Endothelial cell of umbilical vein (primary cell): ENCODE measurements around the gene CAMTA1. TPM values are rescaled to one million over a fixed set of nuclear protein-coding genes. Genes with fewer than 3 reads are reported as not detected.

Experiments
- BruUV-seq: library from RNA; stranded (reverse); fragments of 400-500 nt; replicated peaks from 2 replicates; lab custom pipeline; 2021; lab: Mats Ljungman, UMichigan
- CTCF ChIA-PET: fragments of 300-600, 350-600 bp; sonication (Branson Sonifier 250); formaldehyde crosslinking; loops from one replicate; lab custom pipeline; 2021; ENCODE audit warnings: antibody characterized with exemption, inconsistent platforms; lab: Charles Lee
- POLR2A ChIA-PET: fragments of 300-600, 350-600 bp; sonication (Branson Sonifier 250); formaldehyde crosslinking; loops from one replicate; lab custom pipeline; 2021; ENCODE audit warnings: antibody characterized with exemption, inconsistent platforms; lab: Charles Lee
- DNase-seq: peaks from one replicate; pipeline ENCODE4 v3.0.0-alpha.2; 2011; ENCODE audit warnings: low read depth, low spot score
- FAIRE-seq: peaks from 2 replicates; lab custom pipeline; 2011; peaks lifted over from hg19 to GRCh38; lab: Jason Lieb, UNC
- H2AFZ ChIP-seq: 2 replicates; pipeline ENCODE4 v1.6.0; 2012; ENCODE audit warnings: low read depth, low read length, control low read depth, inconsistent platforms
- H3K27ac ChIP-seq: 2 replicates; pipeline ENCODE4 v1.5.1; 2011; ENCODE audit warnings: low read depth, mild to moderate bottlenecking, control low read depth, low read length, moderate library complexity; ENCODE audit not compliant: insufficient read depth
- H3K27me3 ChIP-seq, 2 experiments: 2 replicates each; pipeline versions ENCODE4 v1.6.0 to v1.6.1; 2011; ENCODE audit warnings: low read length in 2 of 2, mixed read lengths in 1 of 2; ENCODE audit not compliant: control insufficient read depth in 2 of 2, insufficient read depth in 2 of 2
- H3K36me3 ChIP-seq, 2 experiments: 2 replicates in 1 of 2; 3 replicates in 1 of 2; pipeline ENCODE4 v1.5.1; 2011; ENCODE audit warnings: low read length in 2 of 2, mild to moderate bottlenecking in 1 of 2, moderate library complexity in 1 of 2; ENCODE audit not compliant: control insufficient read depth in 2 of 2, insufficient read depth in 2 of 2; ENCODE audit errors: extremely low read depth in 1 of 2
- H3K4me1 ChIP-seq: 3 replicates; pipeline ENCODE4 v1.5.1; 2011; ENCODE audit warnings: mild to moderate bottlenecking, low read length; ENCODE audit not compliant: control insufficient read depth, insufficient read depth; ENCODE audit errors: extremely low read depth
- H3K4me2 ChIP-seq: 2 replicates; pipeline ENCODE4 v1.6.1; 2011; ENCODE audit warnings: low read length, control low read depth, mixed read lengths; ENCODE audit not compliant: insufficient read depth
- H3K4me3 ChIP-seq, 3 experiments: fragments of 200-600 bp in 1 of 3; sonication (generic), shearing (Covaris generic) in 1 of 3; replicated peaks in 1 of 3; 2 replicates each; pipeline ENCODE4 v1.5.1; 2011 to 2016; ENCODE audit warnings: control low read depth in 3 of 3, low read length in 3 of 3, mild to moderate bottlenecking in 2 of 3, inconsistent platforms in 1 of 3, low read depth in 1 of 3, moderate library complexity in 1 of 3; ENCODE audit not compliant: insufficient read depth in 1 of 3
- H3K79me2 ChIP-seq: 2 replicates; pipeline ENCODE4 v1.6.0; 2012; ENCODE audit warnings: low read length, inconsistent platforms; ENCODE audit not compliant: control insufficient read depth, insufficient read depth
- H3K9ac ChIP-seq: replicated peaks from 2 replicates; pipeline ENCODE3; 2011; ENCODE audit warnings: low read length, control low read depth; ENCODE audit not compliant: insufficient read depth; ENCODE audit errors: extremely low read depth
- H3K9me1 ChIP-seq: replicated peaks from 3 replicates; pipeline ENCODE4 v1.6.0; 2011; ENCODE audit warnings: mild to moderate bottlenecking, low read length; ENCODE audit not compliant: control insufficient read depth, insufficient read depth; ENCODE audit errors: extremely low read depth
- H3K9me3 ChIP-seq: replicated peaks from 2 replicates; pipeline ENCODE4 v1.5.1; 2012; ENCODE audit warnings: low read length, inconsistent platforms; ENCODE audit not compliant: control insufficient read depth, insufficient read depth
- H4K20me1 ChIP-seq: replicated peaks from 2 replicates; pipeline ENCODE3; 2011; ENCODE audit warnings: mild to moderate bottlenecking, low read length; ENCODE audit not compliant: control insufficient read depth, insufficient read depth; ENCODE audit errors: extremely low read depth
- EZH2 ChIP-seq: IDR thresholded peaks from 2 replicates; pipeline ENCODE4 v1.6.1; 2012; ENCODE audit warnings: borderline replicate concordance, low read depth, mild to moderate bottlenecking, moderate library complexity, low read length, inconsistent platforms; ENCODE audit not compliant: severe bottlenecking
- FOS ChIP-seq: IDR thresholded peaks from 2 replicates; pipeline ENCODE4 v1.6.1; 2011; ENCODE audit warnings: mild to moderate bottlenecking, low read length, moderate library complexity, borderline replicate concordance; ENCODE audit not compliant: insufficient read depth
- GATA2 ChIP-seq: IDR thresholded peaks from 2 replicates; pipeline ENCODE4 v1.7.0; 2011; ENCODE audit warnings: low read depth, mild to moderate bottlenecking, moderate library complexity, mixed read lengths, low read length; ENCODE audit not compliant: insufficient read length, insufficient read depth
- JUN ChIP-seq: IDR thresholded peaks from 2 replicates; pipeline ENCODE4 v1.6.1; 2011; ENCODE audit warnings: borderline replicate concordance, low read depth; ENCODE audit not compliant: insufficient read length, insufficient read depth
- MYC ChIP-seq: IDR thresholded peaks from one replicate; pipeline ENCODE4 v1.6.1; 2011; ENCODE audit warnings: mild to moderate bottlenecking, low read depth, low read length
- POLR2A ChIP-seq: IDR thresholded peaks from 2 replicates; pipeline ENCODE4 v1.6.1; 2012; ENCODE audit warnings: low read depth, mild to moderate bottlenecking, control low read depth, low read length
- POLR2AphosphoS5 ChIP-seq: IDR thresholded peaks from 2 replicates; pipeline ENCODE4 v1.6.1; 2012; ENCODE audit warnings: low read depth, mild to moderate bottlenecking, control low read depth, low read length, moderate library complexity; ENCODE audit not compliant: insufficient read depth
- dilution Hi-C: fragments of 300-500 bp; cut with MboI; formaldehyde crosslinking; loops from one replicate; pipeline ENCODE4 v1.15.0; 2019; ENCODE audit warnings: low sequenced_read_pairs; ENCODE audit not compliant: extremely low pct_ligation_motif_present
- intact Hi-C: fragments of 100-400 bp; cut with micrococcal nuclease; formaldehyde crosslinking; loops from one replicate; pipeline ENCODE4 v1.10.0; 2022
- polyA plus RNA-seq, 4 experiments: library from polyadenylated mRNA; depleted of rRNA in 3 of 4; stranded (reverse) in 3 of 4; unstranded in 1 of 4; fragments of >200 nt; gene quantifications; 2 replicates each; pipeline versions ENCODE4 v1.2.1 to v1.2.3, GENCODE V29; 2011 to 2012; ENCODE audit warnings: missing spikeins in 1 of 4
- total RNA-seq: library from RNA; stranded (reverse); gene quantifications from 2 replicates; pipeline ENCODE4 v1.2.3, GENCODE V29; 2021
- TF ChIP-seq, protein P1 (sequence below), 2 donors: IDR thresholded peaks; 1 replicate in 1 of 2; 2 replicates in 1 of 2; pipeline ENCODE4 v1.5.1; 2011; ENCODE audit warnings: low read length in 2 of 2, mild to moderate bottlenecking in 2 of 2, moderate library complexity in 2 of 2, control low read depth in 1 of 2, inconsistent platforms in 1 of 2, low read depth in 1 of 2; ENCODE audit not compliant: insufficient read depth in 1 of 2; ENCODE audit errors: extremely low read depth in 1 of 2
- TF ChIP-seq, protein P2 (sequence below): IDR thresholded peaks from 2 replicates; pipeline ENCODE4 v1.6.1; 2011; ENCODE audit not compliant: insufficient read depth, insufficient read length

CAMTA1 gene
- total and polyA plus RNA-seq, 2 donors (not counting 3 experiments of a cell fraction or from before 2014, with no cell fraction given), result 50.8 to 92.7 TPM

DNA sequence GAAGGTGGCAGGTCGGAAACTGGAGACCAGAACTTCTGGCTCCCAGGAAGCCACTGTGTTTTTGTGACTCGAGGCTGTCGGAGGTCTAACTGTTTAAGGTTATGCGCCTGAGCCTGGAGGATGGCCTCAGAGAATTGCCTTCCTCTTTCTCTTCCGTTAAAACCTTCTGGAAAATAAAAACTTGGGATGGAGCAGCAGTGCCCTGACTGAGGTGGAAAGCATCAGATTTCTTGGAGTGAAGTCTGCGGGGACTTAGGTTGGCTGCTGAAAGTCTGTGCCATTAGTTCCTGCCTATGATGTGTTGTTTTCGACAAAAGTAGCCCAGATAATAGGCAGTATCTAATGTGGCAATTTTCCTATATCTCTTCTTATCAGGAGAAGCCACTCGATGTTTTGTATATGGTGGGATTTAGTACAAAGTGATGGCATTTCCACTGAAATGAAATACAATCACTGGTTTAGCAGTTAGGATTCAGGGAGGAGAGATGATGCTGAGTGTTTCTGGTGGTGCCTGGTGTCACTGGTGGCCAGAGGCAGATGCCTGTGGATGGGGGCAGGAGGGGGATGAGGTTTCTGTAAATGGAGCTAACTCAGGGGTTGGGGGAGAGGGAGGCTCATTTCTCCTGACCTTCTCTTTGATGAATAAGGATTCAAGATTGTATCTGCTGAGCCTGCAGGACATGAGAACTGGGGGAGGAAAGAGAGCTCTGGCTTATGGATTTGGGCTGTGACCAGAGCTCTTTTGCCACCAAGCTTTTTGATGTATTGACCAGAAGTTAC, 150.8 kb downstream of the CAMTA1 start:
- Histone ChIP-seq H3K4me2 (peak overlapping the region; percentile 43), H3K9me1 (no peaks in the 10 kb centered on the region), H3K27ac (peak overlapping the region; percentile 83), H2AFZ (peak overlapping the region; percentile 42), H3K9ac (peak overlapping the region; percentile 58), H3K27me3 (peaks cover 3 to 13% of the 10 kb centered on the region in 2 experiments), H4K20me1 (no peaks in the 10 kb centered on the region), H3K4me1 (peaks cover 9% of the 10 kb centered on the region), H3K9me3 (no peaks in the 10 kb centered on the region), H3K36me3 (no peaks in the 10 kb centered on the region), H3K79me2 (no peaks in the 10 kb centered on the region), H3K4me3 (peak overlapping the region in 1 of 3 experiments; percentile 50)
- no peak for TF ChIP-seq GATA2
- TF ChIP-seq MYC, result no peak
- no peak for TF ChIP-seq POLR2AphosphoS5
- TF ChIP-seq FOS, result no peak
- FAIRE-seq, result no peak
- dilution Hi-C loops (no loop called here), intact Hi-C loops (loop anchor here (1.0 kb wide), 5 partner anchors 24 to 835 kb away; partner anchors contain the start of genes CAMTA1 and VAMP3)
- no TSS peak for BruUV-seq
- peak; percentile 81 for DNase-seq
- CTCF ChIA-PET, result interaction anchor here (0.8 to 2.4 kb wide), 5 partner anchors 17 to 217 kb away, joined by 3 to 7 read pairs (median 3); no protein-coding TSS in a partner anchor
- POLR2A ChIA-PET, result interaction anchor here (0.6 kb wide), 1 partner anchor 543 kb away, joined by 4 read pairs; the partner anchor contains the start of gene ACOT7

DNA sequence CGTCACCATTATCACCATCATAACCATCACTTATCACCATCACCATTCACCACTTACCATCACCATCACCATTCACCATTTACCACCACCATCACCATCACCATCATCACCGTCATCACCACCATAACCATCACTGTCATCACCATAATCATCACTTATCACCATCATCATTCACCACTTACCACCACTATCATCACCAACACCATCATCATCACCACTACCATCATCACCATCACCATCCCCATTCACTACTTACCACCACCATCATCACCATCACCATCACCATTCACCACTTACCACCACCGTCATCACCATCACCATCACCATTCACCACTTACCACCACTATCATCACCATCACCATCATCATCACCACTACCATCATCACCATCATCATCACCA, 151.8 kb downstream of the CAMTA1 start:
- Histone ChIP-seq H3K4me1 (peaks cover 9% of the 10 kb centered on the region), H3K4me2 (no peak overlapping the region), H3K9ac (no peak overlapping the region), H3K79me2 (no peaks in the 10 kb centered on the region), H4K20me1 (no peaks in the 10 kb centered on the region), H3K27me3 (peaks cover 0 to 13% of the 10 kb centered on the region in 2 experiments), H3K4me3 (no peak overlapping the region), H3K27ac (no peak overlapping the region), H3K9me1 (no peaks in the 10 kb centered on the region), H2AFZ (no peak overlapping the region), H3K9me3 (no peaks in the 10 kb centered on the region), H3K36me3 (no peaks in the 10 kb centered on the region)
- no peak for DNase-seq
- FAIRE-seq, result peak; percentile 48
- ChIA-PET POLR2A (no interaction called here), CTCF (interaction anchor here (1.1 to 2.4 kb wide), 3 partner anchors 25 to 218 kb away, joined by 3 to 7 read pairs (median 3); no protein-coding TSS in a partner anchor)
- intact Hi-C loops, result no loop called here
- TF ChIP-seq POLR2A (no peak), FOS (no peak), EZH2 (no peak), JUN (no peak), POLR2AphosphoS5 (no peak), MYC (no peak), GATA2 (no peak)
- TF ChIP-seq, protein P1, sequence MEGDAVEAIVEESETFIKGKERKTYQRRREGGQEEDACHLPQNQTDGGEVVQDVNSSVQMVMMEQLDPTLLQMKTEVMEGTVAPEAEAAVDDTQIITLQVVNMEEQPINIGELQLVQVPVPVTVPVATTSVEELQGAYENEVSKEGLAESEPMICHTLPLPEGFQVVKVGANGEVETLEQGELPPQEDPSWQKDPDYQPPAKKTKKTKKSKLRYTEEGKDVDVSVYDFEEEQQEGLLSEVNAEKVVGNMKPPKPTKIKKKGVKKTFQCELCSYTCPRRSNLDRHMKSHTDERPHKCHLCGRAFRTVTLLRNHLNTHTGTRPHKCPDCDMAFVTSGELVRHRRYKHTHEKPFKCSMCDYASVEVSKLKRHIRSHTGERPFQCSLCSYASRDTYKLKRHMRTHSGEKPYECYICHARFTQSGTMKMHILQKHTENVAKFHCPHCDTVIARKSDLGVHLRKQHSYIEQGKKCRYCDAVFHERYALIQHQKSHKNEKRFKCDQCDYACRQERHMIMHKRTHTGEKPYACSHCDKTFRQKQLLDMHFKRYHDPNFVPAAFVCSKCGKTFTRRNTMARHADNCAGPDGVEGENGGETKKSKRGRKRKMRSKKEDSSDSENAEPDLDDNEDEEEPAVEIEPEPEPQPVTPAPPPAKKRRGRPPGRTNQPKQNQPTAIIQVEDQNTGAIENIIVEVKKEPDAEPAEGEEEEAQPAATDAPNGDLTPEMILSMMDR (IDR thresholded peaks at IDR 0.05; ENCODE audit: extremely low read depth in 1 of 2, insufficient read depth in 1 of 2, low read depth in 1 of 2, low read length in 2 of 2), result no peak
- TF ChIP-seq, protein P2, sequence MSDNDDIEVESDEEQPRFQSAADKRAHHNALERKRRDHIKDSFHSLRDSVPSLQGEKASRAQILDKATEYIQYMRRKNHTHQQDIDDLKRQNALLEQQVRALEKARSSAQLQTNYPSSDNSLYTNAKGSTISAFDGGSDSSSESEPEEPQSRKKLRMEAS, result no peak
- dilution Hi-C loops, result no loop called here
- no TSS peak for BruUV-seq
